Liver (tissue), 9 donors: Measurements from ENCODE around the gene FAXC. TPM values are rescaled to one million over a fixed set of nuclear protein-coding genes. Genes with fewer than 3 reads are reported as not detected.

Experiments
- DNase-seq: peaks from one replicate; pipeline ENCODE4 v3.0.0-alpha.2; 2017; ENCODE audit warnings: low spot score
- H3K27ac ChIP-seq, 2 donors: one replicate each; pipeline ENCODE4 v1.7.0; 2013; ENCODE audit warnings: inconsistent platforms in 2 of 2, low read length in 2 of 2, control low read depth in 1 of 2, low read depth in 1 of 2, mild to moderate bottlenecking in 1 of 2
- H3K27me3 ChIP-seq, 4 donors: one replicate each; pipeline versions ENCODE4 v1.6.1 to v1.7.0; 2013; ENCODE audit warnings: low read length in 3 of 4, inconsistent platforms in 1 of 4, mild to moderate bottlenecking in 1 of 4, moderate library complexity in 1 of 4; ENCODE audit not compliant: control insufficient read depth in 4 of 4, insufficient read depth in 4 of 4
- H3K36me3 ChIP-seq, 4 donors: one replicate each; pipeline versions ENCODE4 v1.6.1 to v1.7.0; 2013; ENCODE audit warnings: low read length in 3 of 4, mild to moderate bottlenecking in 3 of 4, low read depth in 1 of 4, moderate library complexity in 1 of 4; ENCODE audit not compliant: control insufficient read depth in 4 of 4, insufficient read depth in 3 of 4
- H3K4me1 ChIP-seq, 4 donors: one replicate each; pipeline versions ENCODE4 v1.6.1 to v1.7.0; 2013; ENCODE audit warnings: low read length in 3 of 4, mild to moderate bottlenecking in 3 of 4, moderate library complexity in 1 of 4; ENCODE audit not compliant: control insufficient read depth in 4 of 4, insufficient read depth in 4 of 4
- H3K4me3 ChIP-seq, 3 donors: one replicate each; pipeline versions ENCODE4 v1.6.1 to v1.7.0; 2013; ENCODE audit warnings: low read length in 3 of 3, control low read depth in 1 of 3, low read depth in 1 of 3, mild to moderate bottlenecking in 1 of 3
- H3K9ac ChIP-seq, 2 donors: one replicate each; pipeline ENCODE4 v1.7.0; 2013; ENCODE audit warnings: low read length in 2 of 2, mild to moderate bottlenecking in 2 of 2, moderate library complexity in 2 of 2, control low read depth in 1 of 2, low read depth in 1 of 2
- H3K9me3 ChIP-seq, 4 donors: one replicate each; pipeline versions ENCODE4 v1.6.1 to v1.7.0; 2013; ENCODE audit warnings: low read length in 3 of 4; ENCODE audit not compliant: control insufficient read depth in 4 of 4
- ATF3 ChIP-seq: IDR thresholded peaks from 2 replicates; pipeline ENCODE4 v1.6.1; 2016; ENCODE audit warnings: antibody characterized with exemption
- CTCF ChIP-seq: fragments of 150-350 bp; IDR thresholded peaks from 2 replicates; pipeline ENCODE4 v1.5.1; 2017; ENCODE audit warnings: improper control_type of control experiment, low read depth, low read length; ENCODE audit not compliant: missing input control
- EGR1 ChIP-seq, 2 donors: IDR thresholded peaks; 2 replicates each; pipeline ENCODE4 v1.6.1; 2016 to 2018; ENCODE audit warnings: antibody characterized with exemption in 2 of 2, low read depth in 2 of 2
- FOXA1 ChIP-seq: IDR thresholded peaks from 2 replicates; pipeline ENCODE4 v1.6.1; 2016; ENCODE audit warnings: antibody characterized with exemption
- FOXA2 ChIP-seq: IDR thresholded peaks from 2 replicates; pipeline ENCODE4 v1.6.1; 2016; ENCODE audit warnings: antibody characterized with exemption
- GABPA ChIP-seq, 2 donors: IDR thresholded peaks in 1 of 2; conservative IDR thresholded peaks in 1 of 2; 2 replicates each; pipeline ENCODE4 v1.6.1; 2016; ENCODE audit warnings: antibody characterized with exemption in 2 of 2, mild to moderate bottlenecking in 1 of 2, moderate library complexity in 1 of 2
- HNF4A ChIP-seq, 2 donors: conservative IDR thresholded peaks; 2 replicates each; pipeline ENCODE4 v1.6.1; 2016; ENCODE audit warnings: antibody characterized with exemption in 2 of 2, mild to moderate bottlenecking in 2 of 2
- HNF4G ChIP-seq: IDR thresholded peaks from 2 replicates; pipeline ENCODE4 v1.6.1; 2016; ENCODE audit warnings: antibody characterized with exemption
- JUND ChIP-seq, 2 donors: IDR thresholded peaks; 2 replicates each; pipeline ENCODE4 v1.6.1; 2016; ENCODE audit warnings: antibody characterized with exemption in 2 of 2
- NR2F2 ChIP-seq: IDR thresholded peaks from 2 replicates; pipeline ENCODE4 v1.6.1; 2016; ENCODE audit warnings: antibody characterized with exemption
- RAD21 ChIP-seq, 2 donors: IDR thresholded peaks; 2 replicates each; pipeline ENCODE4 v1.6.1; 2016; ENCODE audit warnings: antibody characterized with exemption in 2 of 2, mild to moderate bottlenecking in 2 of 2
- REST ChIP-seq: IDR thresholded peaks from 2 replicates; pipeline ENCODE4 v1.6.1; 2016; ENCODE audit warnings: antibody characterized with exemption, mild to moderate bottlenecking
- RXRA ChIP-seq, 2 donors: IDR thresholded peaks; 2 replicates each; pipeline ENCODE4 v1.6.1; 2017 to 2018; ENCODE audit warnings: antibody characterized with exemption in 2 of 2, mild to moderate bottlenecking in 1 of 2
- SP1 ChIP-seq: IDR thresholded peaks from 2 replicates; pipeline ENCODE4 v1.6.1; 2018; ENCODE audit warnings: antibody characterized with exemption, mild to moderate bottlenecking
- TAF1 ChIP-seq: conservative IDR thresholded peaks from 2 replicates; pipeline ENCODE4 v1.6.1; 2016; ENCODE audit warnings: antibody characterized with exemption, mild to moderate bottlenecking
- YY1 ChIP-seq: IDR thresholded peaks from 2 replicates; pipeline ENCODE4 v1.6.1; 2016; ENCODE audit warnings: antibody characterized with exemption, mild to moderate bottlenecking
- ZBTB33 ChIP-seq: IDR thresholded peaks from 2 replicates; pipeline ENCODE4 v1.6.1; 2016; ENCODE audit warnings: antibody characterized with exemption
- WGBS: extraction: QIAGEN DNeasy Blood & Tissue Kit; methylation state at CpG from one replicate; pipeline ENCODE4 v1.1.7; 2013; 5-methylcytosine and 5-hydroxymethylcytosine counted together
- polyA plus RNA-seq, 2 donors: library from polyadenylated mRNA; stranded (reverse) in 1 of 2; unstranded in 1 of 2; fragments of 200-250 nt in 1 of 2; fragments of >200 nt in 1 of 2; fragmentation: Nextera tagmentation in 1 of 2; extraction: Ambion mirVana in 1 of 2; gene quantifications; one replicate each; pipeline versions ENCODE4 v1.2.1 to v1.2.3, GENCODE V29; 2013 to 2015
- total RNA-seq, 2 donors: library from RNA; depleted of rRNA; stranded (reverse); fragments of >200 nt; gene quantifications; one replicate each; pipeline ENCODE4 v1.2.3, GENCODE V29; 2014
- TF ChIP-seq, protein P1 (sequence below): IDR thresholded peaks from 2 replicates; pipeline ENCODE4 v1.6.1; 2016; ENCODE audit warnings: antibody characterized with exemption
- donor health status: healthy.
- donor health status: healthy.
- donor health status: healthy.
- donor health status: healthy.
- donor health status: healthy.

FAXC gene
- total and polyA plus RNA-seq, 4 donors, result under 0.01 to 0.14 TPM; not detected in 2

DNA sequence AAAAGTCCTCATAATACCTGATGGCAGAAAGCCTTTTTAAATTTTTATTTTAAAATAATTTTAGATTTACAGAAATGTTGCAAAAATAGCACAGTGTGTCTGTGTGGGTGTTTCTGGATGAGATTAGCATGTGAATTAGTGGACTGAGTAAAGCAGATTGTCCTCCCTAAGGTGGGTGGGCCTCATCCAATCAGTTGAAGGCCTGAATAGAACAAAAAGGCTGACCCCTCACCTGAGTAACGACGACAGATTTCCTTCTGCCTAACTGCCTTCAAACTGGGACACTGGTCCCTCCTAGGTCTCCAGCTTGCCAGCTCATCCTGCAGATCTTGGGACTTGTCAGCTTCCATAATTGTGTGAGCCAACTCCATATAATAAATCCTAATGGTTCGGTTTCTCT lies 54.2 kb downstream of the FAXC start:
- Histone ChIP-seq H3K36me3 (no peaks in the 10 kb centered on the region), H3K27me3 (peaks cover 0 to 8% (median 0%) of the 10 kb centered on the region in 4 donors), H3K9ac (no peak overlapping the region), H3K9me3 (peaks cover 0 to 5% (median 0%) of the 10 kb centered on the region in 4 donors), H3K4me3 (no peak overlapping the region), H3K27ac (no peak overlapping the region), H3K4me1 (no peaks in the 10 kb centered on the region)
- DNase-seq, result no peak
- TF ChIP-seq RXRA (IDR thresholded peaks at IDR 0.05) (no peak), SP1 (no peak), NR2F2 (no peak), JUND (IDR thresholded peaks at IDR 0.05) (no peak), FOXA2 (no peak), ZBTB33 (no peak), YY1 (no peak), HNF4A (conservative IDR thresholded peaks at IDR 0.05) (no peak), REST (no peak), ATF3 (no peak), FOXA1 (no peak), EGR1 (IDR thresholded peaks at IDR 0.05; ENCODE audit: low read depth in 2 of 2) (no peak), TAF1 (no peak), HNF4G (no peak), RAD21 (IDR thresholded peaks at IDR 0.05) (no peak), GABPA (IDR thresholded peaks at IDR 0.05 in 1 of 2, conservative IDR thresholded peaks at IDR 0.05 in 1 of 2) (no peak), CTCF (no peak)
- TF ChIP-seq, protein P1, sequence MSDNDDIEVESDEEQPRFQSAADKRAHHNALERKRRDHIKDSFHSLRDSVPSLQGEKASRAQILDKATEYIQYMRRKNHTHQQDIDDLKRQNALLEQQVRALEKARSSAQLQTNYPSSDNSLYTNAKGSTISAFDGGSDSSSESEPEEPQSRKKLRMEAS, result no peak
- 71% methylated on average over 3 of the region's 3 CpGs for WGBS
